DMS153 (cell line): ENCODE measurements around the gene FAAH2.
"Not testable (repeated sequence)": the region's sequence is repeated elsewhere in the genome, so short reads cannot be mapped to it uniquely, and the experiment has no call there.

ENCODE experiments used
- DNase-seq: peaks from one replicate; lab custom pipeline; 2025; lab: John Stamatoyannopoulos, UW

The FAAH2 gene

GRCh38 chrX:57380026-57380796 lies 93.7 kb downstream of the FAAH2 start:
- no peak for DNase-seq

GRCh38 chrX:57394162-57394561 lies 107.7 kb downstream of the FAAH2 start:
- not testable (repeated sequence) for DNase-seq

GRCh38 chrX:57403191-57403590 lies 116.7 kb downstream of the FAAH2 start:
- not testable (repeated sequence) for DNase-seq

- DNase-seq = no peak
These were observed 119.6 kb downstream of the FAAH2 start for GRCh38 chrX:57406149-57406548.

GRCh38 chrX:57417827-57418226 lies 131.3 kb downstream of the FAAH2 start:
- no peak for DNase-seq

GRCh38 chrX:57422289-57422688 lies 135.8 kb downstream of the FAAH2 start:
- DNase-seq = peak; percentile 2

- no peak for DNase-seq
These were observed 136.3 kb downstream of the FAAH2 start for GRCh38 chrX:57422790-57423189.

- DNase-seq = no peak
These were observed 158.6 kb downstream of the FAAH2 start for GRCh38 chrX:57445076-57445475.

- no peak for DNase-seq
These were observed 159.3 kb downstream of the FAAH2 start for GRCh38 chrX:57445832-57446231.

GRCh38 chrX:57447856-57448255 lies 161.3 kb downstream of the FAAH2 start:
- no peak for DNase-seq

- DNase-seq = no peak
These were observed 165.0 kb downstream of the FAAH2 start for GRCh38 chrX:57451426-57452020.

- no peak for DNase-seq
These were observed 167.4 kb downstream of the FAAH2 start for GRCh38 chrX:57453901-57454300.

GRCh38 chrX:57481514-57481913 lies 195.0 kb downstream of the FAAH2 start:
- no peak for DNase-seq

GRCh38 chrX:57516491-57516890 lies 230.0 kb downstream of the FAAH2 start:
- DNase-seq = no peak

GRCh38 chrX:57519578-57520118 lies 233.1 kb downstream of the FAAH2 start:
- no peak for DNase-seq

- peak; percentile 0 for DNase-seq
These were observed 242.3 kb downstream of the FAAH2 start for GRCh38 chrX:57528670-57529255.
